ENCODE results near the gene PACS1.
"Not testable (repeated sequence)": the region's sequence is repeated elsewhere in the genome, so short reads cannot be mapped to it uniquely, and the experiment has no call there.

PACS1 gene

GRCh38 chr11:66112601-66113499, 42.8 kb downstream of the PACS1 start:
- no peak for DNase-seq

- DNase-seq = not testable (repeated sequence)
Observed at GRCh38 chr11:66114957-66115356, 44.9 kb downstream of the PACS1 start.

GRCh38 chr11:66115638-66116301, 45.7 kb downstream of the PACS1 start:
- DNase-seq = no peak

GRCh38 chr11:66116576-66117361, 46.7 kb downstream of the PACS1 start:
- DNase-seq = no peak

GRCh38 chr11:66118847-66119246, 48.8 kb downstream of the PACS1 start:
- DNase-seq = no peak

GRCh38 chr11:66119348-66120133, 49.5 kb downstream of the PACS1 start:
- DNase-seq = no peak

- DNase-seq = no peak
Observed at GRCh38 chr11:66121466-66121865, 51.4 kb downstream of the PACS1 start.

- DNase-seq = no peak
Observed at GRCh38 chr11:66123902-66124301, 53.8 kb downstream of the PACS1 start.

GRCh38 chr11:66124564-66124963, 54.5 kb downstream of the PACS1 start:
- DNase-seq = no peak

GRCh38 chr11:66126064-66126463, 56.0 kb downstream of the PACS1 start:
- DNase-seq = no peak

- DNase-seq = no peak
Observed at GRCh38 chr11:66126808-66127555, 56.9 kb downstream of the PACS1 start.

GRCh38 chr11:66130978-66131377, 60.9 kb downstream of the PACS1 start:
- no peak for DNase-seq

GRCh38 chr11:66131937-66132632, 62.0 kb downstream of the PACS1 start:
- no peak for DNase-seq

GRCh38 chr11:66133216-66133775, 63.2 kb downstream of the PACS1 start:
- DNase-seq = no peak

GRCh38 chr11:66136752-66137123, 66.7 kb downstream of the PACS1 start:
- DNase-seq = no peak

GRCh38 chr11:66139817-66140404, 69.8 kb downstream of the PACS1 start:
- no peak for DNase-seq

- no peak for DNase-seq
Observed at GRCh38 chr11:66142370-66143263, 72.5 kb downstream of the PACS1 start.

- DNase-seq = no peak
Observed at GRCh38 chr11:66143264-66143566, 73.1 kb downstream of the PACS1 start.

- DNase-seq = no peak
Observed at GRCh38 chr11:66143996-66144678, 74.1 kb downstream of the PACS1 start.
